Esophagus (tissue), 2 donors: Measurements from ENCODE around the gene MYH6. TPM values are rescaled to one million over a fixed set of nuclear protein-coding genes. Genes with fewer than 3 reads are reported as not detected.
A peak's percentile ranks its signal among the peaks of the same experiment; 100 is the strongest.

Source experiments
- H3K27ac ChIP-seq, 2 donors: one replicate each; pipeline ENCODE4 v1.5.1; 2013; ENCODE audit warnings: low read depth in 2 of 2, mild to moderate bottlenecking in 2 of 2, inconsistent platforms in 1 of 2, low read length in 1 of 2, moderate library complexity in 1 of 2
- H3K27me3 ChIP-seq, 2 donors: one replicate each; pipeline ENCODE4 v1.6.1; 2013; ENCODE audit warnings: low read length in 2 of 2, control low read depth in 1 of 2, mild to moderate bottlenecking in 1 of 2; ENCODE audit not compliant: insufficient read depth in 2 of 2, control insufficient read depth in 1 of 2
- H3K36me3 ChIP-seq, 2 donors: one replicate each; pipeline ENCODE4 v1.6.1; 2013; ENCODE audit warnings: low read length in 1 of 2; ENCODE audit not compliant: control insufficient read depth in 2 of 2, insufficient read depth in 2 of 2
- H3K4me1 ChIP-seq, 2 donors: one replicate each; pipeline ENCODE4 v1.6.1; 2013; ENCODE audit warnings: low read length in 1 of 2; ENCODE audit not compliant: control insufficient read depth in 2 of 2, insufficient read depth in 2 of 2
- H3K4me3 ChIP-seq, 2 donors: one replicate each; pipeline ENCODE4 v1.5.1; 2013; ENCODE audit warnings: low read length in 2 of 2, mild to moderate bottlenecking in 2 of 2, low read depth in 1 of 2, moderate library complexity in 1 of 2
- H3K9me3 ChIP-seq, 2 donors: one replicate each; pipeline ENCODE4 v1.6.1; 2013; ENCODE audit warnings: mild to moderate bottlenecking in 2 of 2, low read depth in 1 of 2, low read length in 1 of 2, moderate library complexity in 1 of 2; ENCODE audit not compliant: control insufficient read depth in 2 of 2, insufficient read depth in 1 of 2
- WGBS, 2 donors: extraction: QIAGEN DNeasy Blood & Tissue Kit; methylation state at CpG; one replicate each; pipeline ENCODE4 v1.1.7; 2013; 5-methylcytosine and 5-hydroxymethylcytosine counted together
- polyA plus RNA-seq, 2 donors: library from polyadenylated mRNA; stranded (reverse); fragments of 200-250 nt; gene quantifications; one replicate each; pipeline ENCODE4 v1.2.3, GENCODE V29; 2013
- donor health status: healthy with polysubstance abuse.
- donor health status: Bipolar disorder and iron deficiency.

MYH6 gene
- polyA plus RNA-seq, 2 donors, result 0.20 to 0.63 TPM

DNA sequence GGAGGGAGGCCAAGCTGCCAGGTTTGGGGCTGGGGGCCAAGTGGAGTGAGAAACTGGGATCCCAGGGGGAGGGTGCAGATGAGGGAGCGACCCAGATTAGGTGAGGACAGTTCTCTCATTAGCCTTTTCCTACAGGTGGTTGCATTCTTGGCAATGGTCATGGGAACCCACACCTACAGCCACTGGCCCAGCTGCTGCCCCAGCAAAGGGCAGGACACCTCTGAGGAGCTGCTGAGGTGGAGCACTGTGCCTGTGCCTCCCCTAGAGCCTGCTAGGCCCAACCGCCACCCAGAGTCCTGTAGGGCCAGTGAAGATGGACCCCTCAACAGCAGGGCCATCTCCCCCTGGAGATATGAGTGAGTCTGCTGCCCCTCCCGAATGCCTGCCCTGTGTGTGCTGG lies 35.0 kb downstream of the MYH6 start:
- no peaks in the 10 kb centered on the region for H3K36me3 ChIP-seq
- no peak overlapping the region for H3K4me3 ChIP-seq
- H3K4me1 ChIP-seq, result peaks cover 0 to 6% of the 10 kb centered on the region in 2 donors
- no peak overlapping the region for H3K27ac ChIP-seq
- H3K9me3 ChIP-seq, result no peaks in the 10 kb centered on the region
- 92 to 96% methylated on average over 3 of the region's 3 CpGs for WGBS, 2 donors
- no peaks in the 10 kb centered on the region for H3K27me3 ChIP-seq

GRCh38 chr14:23372509-23372908 lies 35.6 kb downstream of the MYH6 start, which contains the start of gene IL25:
IL25 (plus strand) TSS chr14:23372809.
- 69 to 84% methylated on average over 2 of the region's 2 CpGs for WGBS, 2 donors
- Histone ChIP-seq H3K27me3 (no peaks in the 10 kb centered on the region), H3K9me3 (no peaks in the 10 kb centered on the region), H3K4me1 (peaks cover 0 to 8% of the 10 kb centered on the region in 2 donors), H3K27ac (no peak within 1 kb of the TSS), H3K36me3 (no peaks in the 10 kb centered on the region), H3K4me3 (no peak within 1 kb of the TSS)

DNA sequence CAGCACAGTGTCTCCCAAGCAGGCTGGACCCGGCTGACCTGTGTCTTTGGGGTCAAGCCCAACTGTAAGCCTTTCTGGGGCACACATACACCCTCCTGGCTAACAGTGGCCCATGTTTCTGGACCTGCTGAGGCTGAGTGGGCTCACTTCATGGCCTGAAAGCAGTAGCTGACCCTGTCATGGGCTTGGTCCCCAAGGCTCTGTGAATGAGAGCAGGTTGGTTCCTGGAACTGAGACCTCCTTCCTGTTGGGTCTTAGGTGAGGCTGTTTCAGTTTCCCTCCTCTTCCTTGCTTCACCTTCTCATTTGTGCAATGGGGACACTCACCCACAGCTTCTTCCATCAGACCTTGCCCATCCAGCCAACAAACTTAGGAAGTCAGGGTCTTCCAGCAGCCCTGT lies 36.2 kb downstream of the MYH6 start:
- Histone ChIP-seq H3K36me3 (no peaks in the 10 kb centered on the region), H3K9me3 (no peaks in the 10 kb centered on the region), H3K4me3 (no peak overlapping the region), H3K4me1 (peaks cover 2 to 8% of the 10 kb centered on the region in 2 donors), H3K27ac (no peak overlapping the region), H3K27me3 (no peaks in the 10 kb centered on the region)
- WGBS, 2 donors, result 87 to 88% methylated on average over 1 of the region's 1 CpG

- no peaks in the 10 kb centered on the region for H3K27me3 ChIP-seq
- peak overlapping the region in 1 of 2 donors; percentile 36 for H3K27ac ChIP-seq
- no peaks in the 10 kb centered on the region for H3K36me3 ChIP-seq
- H3K4me1 ChIP-seq, result peaks cover 2 to 13% of the 10 kb centered on the region in 2 donors
- no peaks in the 10 kb centered on the region for H3K9me3 ChIP-seq
- H3K4me3 ChIP-seq, result no peak overlapping the region
- 56 to 58% methylated on average over 1 of the region's 1 CpG for WGBS, 2 donors
Observed at GRCh38 chr14:23370221-23370620, 37.9 kb downstream of the MYH6 start.

DNA sequence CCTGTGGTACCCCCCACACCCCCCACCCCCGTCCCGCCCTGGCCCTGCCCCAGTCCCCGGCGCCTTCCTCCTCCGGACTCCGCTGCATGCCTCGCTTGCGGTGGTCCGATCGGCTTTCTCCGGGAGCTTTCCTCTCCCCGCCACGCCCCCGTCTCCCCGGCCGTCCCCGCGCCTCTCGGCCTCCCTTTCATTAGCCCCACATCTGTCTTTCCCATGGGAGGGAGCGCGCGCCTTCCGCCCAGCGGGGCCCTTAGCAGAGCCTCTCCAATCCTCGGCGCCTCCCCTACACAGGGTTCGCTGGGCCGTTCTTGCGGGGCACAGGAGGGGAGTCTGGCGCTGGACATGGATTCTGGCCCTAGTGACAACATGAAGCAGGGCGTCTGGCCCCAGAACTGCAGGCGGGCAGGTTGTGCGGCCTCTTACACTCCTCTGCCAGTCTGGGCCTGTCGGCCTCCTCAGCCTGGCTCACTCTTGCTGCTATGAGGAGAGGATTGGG lies 41.6 kb downstream of the MYH6 start:
- Histone ChIP-seq H3K4me1 (peaks cover 2 to 18% of the 10 kb centered on the region in 2 donors), H3K27ac (peak overlapping the region; percentile 99 to 100), H3K4me3 (peak overlapping the region; percentile 15 to 48), H3K27me3 (no peaks in the 10 kb centered on the region), H3K9me3 (no peaks in the 10 kb centered on the region), H3K36me3 (no peaks in the 10 kb centered on the region)
- WGBS, 2 donors, result 16 to 23% methylated on average over 20 to 34 of the region's 34 CpGs

DNA sequence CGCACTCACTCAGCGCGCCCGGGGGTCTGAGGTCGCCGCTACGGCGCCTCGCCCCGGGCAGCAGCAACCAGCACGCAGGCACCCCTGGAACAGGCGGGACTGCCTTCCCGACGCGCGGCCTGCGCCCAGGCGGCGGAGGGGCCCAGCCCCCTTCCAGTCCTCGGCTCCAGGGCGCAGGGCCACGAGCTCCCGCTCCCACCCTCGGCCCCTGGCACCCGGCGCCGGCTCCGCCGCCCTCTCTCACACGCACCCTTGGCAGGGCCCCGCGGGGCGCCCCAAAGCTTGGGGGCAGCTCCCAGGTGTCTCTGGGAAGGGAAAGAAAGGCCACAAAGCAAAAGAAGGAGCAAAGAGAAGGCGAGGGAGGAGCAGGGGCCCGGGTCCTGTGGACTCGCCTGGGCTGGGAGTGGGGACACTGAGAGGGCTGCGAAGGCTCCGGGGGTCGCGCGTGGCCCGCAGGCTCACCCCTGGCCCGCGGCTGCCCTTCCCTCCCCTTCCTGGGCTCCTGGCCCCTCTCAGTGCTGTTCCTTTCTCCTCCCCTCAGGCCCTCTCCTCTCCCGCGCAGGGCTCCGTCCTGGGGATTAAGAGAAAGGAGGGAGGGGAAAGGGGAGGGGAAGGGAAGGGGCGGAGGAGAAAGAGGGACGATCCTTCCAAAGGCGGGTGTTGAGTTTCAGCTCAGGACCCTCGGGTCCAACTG lies 42.2 kb downstream of the MYH6 start:
- Histone ChIP-seq H3K4me3 (peak overlapping the region; percentile 48 to 68), H3K4me1 (peaks cover 2 to 18% of the 10 kb centered on the region in 2 donors), H3K36me3 (no peaks in the 10 kb centered on the region), H3K9me3 (no peaks in the 10 kb centered on the region), H3K27me3 (no peaks in the 10 kb centered on the region), H3K27ac (peak overlapping the region; percentile 99 to 100)
- WGBS, 2 donors, result 1 to 4% methylated on average over 42 to 51 of the region's 51 CpGs

DNA sequence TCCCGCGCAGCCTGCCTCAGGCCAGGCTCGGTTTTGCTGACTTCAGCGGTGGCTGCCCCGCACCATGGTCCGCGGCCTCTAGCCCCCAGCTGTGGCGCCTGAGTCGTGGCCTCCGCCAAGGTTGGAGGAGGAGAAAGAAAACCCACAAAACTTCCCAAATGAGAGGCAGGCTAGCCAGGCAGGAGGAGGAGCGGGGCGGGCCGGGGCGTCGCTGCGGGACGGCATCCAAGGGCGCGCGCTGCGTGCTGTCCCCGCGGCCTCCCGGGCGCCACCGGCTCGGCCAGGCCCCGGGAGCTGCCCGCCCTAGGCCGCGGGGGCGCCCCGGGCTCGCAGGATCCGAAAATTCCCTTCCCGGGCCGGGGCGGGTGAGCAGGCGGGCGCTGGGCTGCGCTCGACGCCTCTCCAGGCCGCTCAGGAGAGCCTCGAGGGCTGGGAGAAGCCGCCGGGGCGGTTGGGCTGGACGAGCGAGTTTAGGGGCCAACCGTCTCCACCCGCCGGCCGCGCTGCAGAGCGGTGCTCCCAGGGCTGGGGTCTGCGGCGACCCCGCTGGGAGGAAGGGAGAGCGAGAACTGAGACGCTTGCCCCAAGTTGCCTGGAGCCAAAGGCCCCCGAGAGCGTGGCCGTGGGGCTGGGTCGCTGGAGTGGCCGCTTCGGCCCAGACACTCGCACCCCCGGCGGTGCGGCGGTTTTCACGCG lies 42.9 kb downstream of the MYH6 start, which contains the start of gene EFS:
EFS (minus strand) TSS at position 137 of the 696 bp plus-strand sequence. CDS start 147 bp downstream, outside the sequence.
- H3K4me3 ChIP-seq, result peak within 1 kb of the TSS; percentile 48 to 68
- no peaks in the 10 kb centered on the region for H3K9me3 ChIP-seq
- no peaks in the 10 kb centered on the region for H3K27me3 ChIP-seq
- 2 to 4% methylated on average over 66 to 74 of the region's 74 CpGs for WGBS, 2 donors
- H3K27ac ChIP-seq, result peak within 1 kb of the TSS; percentile 99 to 100
- H3K36me3 ChIP-seq, result peaks cover 0 to 4% of the 10 kb centered on the region in 2 donors
- peaks cover 7 to 16% of the 10 kb centered on the region in 2 donors for H3K4me1 ChIP-seq

DNA sequence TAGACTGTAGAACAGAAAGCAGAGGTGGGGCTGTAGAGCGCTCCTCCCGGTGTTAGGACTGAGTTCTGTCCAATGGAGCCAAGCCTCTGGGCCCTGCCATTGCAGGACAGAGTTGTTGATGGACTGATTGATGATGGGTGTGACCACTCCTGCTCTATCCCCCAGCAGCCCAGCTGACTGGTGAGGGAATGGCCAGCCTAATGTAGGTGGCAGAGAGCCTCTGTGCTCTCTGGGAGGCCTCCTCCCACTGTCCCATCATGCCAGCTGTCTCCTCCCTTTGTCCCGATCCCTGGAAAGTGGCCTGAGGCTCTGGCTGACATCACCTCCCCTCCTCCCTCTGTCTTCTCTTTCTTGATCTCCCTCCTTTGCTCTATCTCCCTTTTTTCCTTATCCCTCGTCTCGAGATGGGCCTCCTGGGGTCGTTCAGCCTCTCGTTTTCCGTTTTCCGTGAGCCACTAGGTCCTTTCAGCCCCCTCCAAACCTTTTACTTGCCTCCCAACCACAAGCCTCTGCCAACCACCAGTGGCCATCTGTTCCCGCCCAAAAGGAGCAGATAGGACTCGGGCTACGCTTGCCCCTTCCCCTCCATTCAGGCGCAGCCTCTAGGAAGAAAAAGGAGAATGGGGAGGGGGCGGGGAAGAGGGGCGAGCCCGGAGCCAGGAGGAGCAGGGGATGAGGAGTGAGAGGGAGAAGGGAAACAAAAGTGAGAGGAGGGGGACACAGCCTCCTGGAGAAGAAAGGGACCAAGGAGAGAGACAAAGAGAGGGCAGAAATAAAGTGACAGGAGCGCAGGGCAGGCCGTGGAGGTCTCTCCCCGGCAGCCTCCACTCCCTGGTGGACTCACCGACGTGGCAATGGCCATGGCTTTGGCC lies 43.7 kb downstream of the MYH6 start:
- peaks cover 7 to 13% of the 10 kb centered on the region in 2 donors for H3K4me1 ChIP-seq
- peaks cover 0 to 11% of the 10 kb centered on the region in 2 donors for H3K36me3 ChIP-seq
- no peaks in the 10 kb centered on the region for H3K9me3 ChIP-seq
- 8 to 25% methylated on average over 21 of the region's 21 CpGs for WGBS, 2 donors
- H3K27ac ChIP-seq, result peak overlapping the region; percentile 99 to 100
- peak overlapping the region; percentile 48 to 68 for H3K4me3 ChIP-seq
- H3K27me3 ChIP-seq, result no peaks in the 10 kb centered on the region

DNA sequence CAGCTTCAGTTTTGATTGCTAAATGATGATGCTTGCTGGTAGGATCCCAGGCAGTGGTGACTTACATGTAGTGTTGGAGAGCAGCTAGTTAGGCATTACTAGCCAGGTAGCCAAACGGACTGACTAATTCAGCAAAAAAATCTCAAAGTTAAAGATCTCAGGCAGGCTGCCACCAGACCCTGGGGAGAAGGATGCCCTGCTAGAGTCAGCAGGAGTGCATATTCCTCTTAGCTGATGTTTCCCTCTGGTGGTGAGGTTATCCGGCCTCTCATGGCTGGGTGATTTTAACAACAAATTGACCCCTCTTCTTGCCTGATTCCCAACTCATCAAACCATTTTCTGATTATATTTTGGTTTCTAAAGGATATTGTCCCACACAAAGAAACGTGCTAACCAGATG lies 45.9 kb downstream of the MYH6 start:
- WGBS, 2 donors, result 46 to 53% methylated on average over 3 of the region's 3 CpGs
- no peak overlapping the region for H3K4me3 ChIP-seq
- no peaks in the 10 kb centered on the region for H3K9me3 ChIP-seq
- peaks cover 6 to 10% of the 10 kb centered on the region in 2 donors for H3K4me1 ChIP-seq
- no peak overlapping the region for H3K27ac ChIP-seq
- no peaks in the 10 kb centered on the region for H3K27me3 ChIP-seq
- peaks cover 0 to 23% of the 10 kb centered on the region in 2 donors for H3K36me3 ChIP-seq
